ELR (cell line): ENCODE measurements around the gene NUP42.
A peak's percentile ranks its signal among the peaks of the same experiment; 100 is the strongest.
"Not testable (repeated sequence)": the region's sequence is repeated elsewhere in the genome, so short reads cannot be mapped to it uniquely, and the experiment has no call there.

Experiments used
- DNase-seq: peaks from one replicate; pipeline ENCODE4 v3.0.0-alpha.2; 2015; ENCODE audit warnings: low read depth

NUP42 gene

GRCh38 chr7:23204241-23204640 is 22.4 kb downstream of the NUP42 start:
- no peak for DNase-seq

GRCh38 chr7:23205577-23205908 is 23.7 kb downstream of the NUP42 start:
- no peak for DNase-seq

GRCh38 chr7:23205909-23206767 is 24.3 kb downstream of the NUP42 start:
- no peak for DNase-seq

GRCh38 chr7:23207021-23207420 is 25.2 kb downstream of the NUP42 start:
- no peak for DNase-seq

- peak; percentile 30 for DNase-seq
Observed at GRCh38 chr7:23207884-23208283, 26.0 kb downstream of the NUP42 start.

- DNase-seq: no peak
Observed at GRCh38 chr7:23208316-23208715, 26.5 kb downstream of the NUP42 start.

- no peak for DNase-seq
Observed at GRCh38 chr7:23210506-23210905, 28.7 kb downstream of the NUP42 start.

- DNase-seq: no peak
Observed at GRCh38 chr7:23211589-23211988, 29.7 kb downstream of the NUP42 start.

GRCh38 chr7:23212395-23212794 is 30.5 kb downstream of the NUP42 start:
- no peak for DNase-seq

- no peak for DNase-seq
Observed at GRCh38 chr7:23212841-23213240, 31.0 kb downstream of the NUP42 start.

- no peak for DNase-seq
Observed at GRCh38 chr7:23213755-23214154, 31.9 kb downstream of the NUP42 start.

- no peak for DNase-seq
Observed at GRCh38 chr7:23214423-23214822, 32.6 kb downstream of the NUP42 start.

GRCh38 chr7:23214938-23215337 is 33.1 kb downstream of the NUP42 start:
- no peak for DNase-seq

GRCh38 chr7:23216021-23216420 is 34.2 kb downstream of the NUP42 start:
- no peak for DNase-seq

- DNase-seq: no peak
Observed at GRCh38 chr7:23218196-23218595, 36.3 kb downstream of the NUP42 start.

- no peak for DNase-seq
Observed at GRCh38 chr7:23220690-23221305, 39.0 kb downstream of the NUP42 start.

GRCh38 chr7:23222439-23223030 is 40.7 kb downstream of the NUP42 start:
- DNase-seq: no peak

GRCh38 chr7:23224364-23224763 is 42.5 kb downstream of the NUP42 start:
- not testable (repeated sequence) for DNase-seq

GRCh38 chr7:23226844-23227450 is 45.1 kb downstream of the NUP42 start:
- DNase-seq: no peak

GRCh38 chr7:23228412-23228811 is 46.6 kb downstream of the NUP42 start:
- no peak for DNase-seq

GRCh38 chr7:23230641-23231101 is 48.8 kb downstream of the NUP42 start:
- no peak for DNase-seq

GRCh38 chr7:23232966-23233365 is 51.1 kb downstream of the NUP42 start:
- no peak for DNase-seq
